Uterus (tissue), 4 donors: Measurements from ENCODE around the gene BABAM2. TPM values are rescaled to one million over a fixed set of nuclear protein-coding genes. Genes with fewer than 3 reads are reported as not detected.

Source experiments
- DNase-seq, 2 donors: peaks; one replicate each; pipeline ENCODE4 v3.0.0-alpha.2; 2019 to 2020
- H3K27ac ChIP-seq, 2 donors: fragments of 200-600 bp; sonication (generic); 1 replicate in 1 of 2; 2 replicates in 1 of 2; pipeline ENCODE4 v1.5.1; 2016 to 2018
- H3K27me3 ChIP-seq, 2 donors: fragments of 200-600 bp; sonication (generic); one replicate each; pipeline ENCODE4 v1.5.1; 2018 to 2019; ENCODE audit warnings: control low read depth in 1 of 2
- H3K36me3 ChIP-seq, 2 donors: fragments of 200-600 bp; sonication (generic); one replicate each; pipeline ENCODE4 v1.5.1; 2019; ENCODE audit warnings: control low read depth in 1 of 2
- H3K4me1 ChIP-seq, 2 donors: fragments of 200-600 bp; sonication (generic); one replicate each; pipeline ENCODE4 v1.5.1; 2018 to 2019; ENCODE audit warnings: control low read depth in 1 of 2
- H3K4me3 ChIP-seq, 2 donors: fragments of 200-600 bp; sonication (generic); 1 replicate in 1 of 2; 2 replicates in 1 of 2; pipeline ENCODE4 v1.5.1; 2018 to 2019; ENCODE audit warnings: mild to moderate bottlenecking in 1 of 2
- H3K9me3 ChIP-seq, 2 donors: fragments of 200-600 bp; sonication (generic); one replicate each; pipeline ENCODE4 v1.5.1; 2019; ENCODE audit warnings: control low read depth in 1 of 2
- CTCF ChIP-seq, 4 experiments: fragments of 200-600 bp in 2 of 4; fragments of 450-650 bp in 2 of 4; sonication (generic) in 2 of 4; IDR thresholded peaks; one replicate each; pipeline ENCODE4 v1.5.1; 2016 to 2019; ENCODE audit warnings: antibody characterized with exemption in 4 of 4, mild to moderate bottlenecking in 2 of 4, moderate library complexity in 1 of 4
- POLR2A ChIP-seq, 2 donors: fragments of 450-650 bp; IDR thresholded peaks; one replicate each; pipeline ENCODE4 v1.6.1; 2016; ENCODE audit warnings: antibody characterized with exemption in 2 of 2, mild to moderate bottlenecking in 1 of 2, moderate library complexity in 1 of 2
- intact Hi-C: fragments of 100-400 bp; cut with DNase I; formaldehyde crosslinking; loops from one replicate; pipeline ENCODE4 v1.15.1; 2023; ENCODE audit warnings: low total_unique reads
- total RNA-seq, 4 donors: library from RNA; depleted of rRNA in 3 of 4; stranded (reverse); fragments of >200 nt in 3 of 4; gene quantifications; one replicate each; pipeline versions ENCODE4 v1.1.0 to v1.2.4, GENCODE V29; 2014 to 2023
- donor health status: DM: yes; HTN: yes; CAD: no.

BABAM2 gene
- total RNA-seq, 4 donors from 2014 or later = 24.1 to 62.1 (median 32.5) TPM

- Histone ChIP-seq H3K36me3 (no peaks in the 10 kb centered on the region), H3K4me3 (no peak overlapping the region), H3K9me3 (no peaks in the 10 kb centered on the region), H3K27ac (peak overlapping the region; percentile 84 to 91), H3K27me3 (no peaks in the 10 kb centered on the region), H3K4me1 (peaks cover 15 to 16% of the 10 kb centered on the region in 2 donors)
- intact Hi-C loops = no loop called here
- no peak for DNase-seq
- TF ChIP-seq CTCF (IDR thresholded peaks at IDR 0.05) = no peak
- TF ChIP-seq POLR2A (IDR thresholded peaks at IDR 0.05) = no peak
These were observed 23.7 kb downstream of the BABAM2 start for GRCh38 chr2:27914041-27914804.

GRCh38 chr2:27914805-27915175, 24.3 kb downstream of the BABAM2 start:
- DNase-seq = no peak

GRCh38 chr2:27915191-27915590, 24.7 kb downstream of the BABAM2 start:
- no peaks in the 10 kb centered on the region for H3K36me3 ChIP-seq
- H3K27me3 ChIP-seq = no peaks in the 10 kb centered on the region
- intact Hi-C loops = no loop called here
- peak; percentile 26 to 72 for DNase-seq
- peaks cover 15 to 16% of the 10 kb centered on the region in 2 donors for H3K4me1 ChIP-seq
- H3K27ac ChIP-seq = peak overlapping the region; percentile 84 to 91
- H3K9me3 ChIP-seq = no peaks in the 10 kb centered on the region
- H3K4me3 ChIP-seq = no peak overlapping the region
- no peak for TF ChIP-seq CTCF (IDR thresholded peaks at IDR 0.05)
- TF ChIP-seq POLR2A (IDR thresholded peaks at IDR 0.05) = peak in 1 of 2 donors; percentile 30

More at GRCh38 chr2:27914805-27915175, 24.3 kb downstream of the BABAM2 start:
- no peaks in the 10 kb centered on the region for H3K9me3 ChIP-seq
- H3K4me3 ChIP-seq = no peak overlapping the region
- H3K4me1 ChIP-seq = peaks cover 15 to 16% of the 10 kb centered on the region in 2 donors
- TF ChIP-seq CTCF (IDR thresholded peaks at IDR 0.05) = no peak
- no peak for TF ChIP-seq POLR2A (IDR thresholded peaks at IDR 0.05)
- intact Hi-C loops = no loop called here
- no peaks in the 10 kb centered on the region for H3K36me3 ChIP-seq
- H3K27ac ChIP-seq = peak overlapping the region; percentile 84 to 91
- no peaks in the 10 kb centered on the region for H3K27me3 ChIP-seq

- intact Hi-C loops = no loop called here
- peaks cover 15 to 16% of the 10 kb centered on the region in 2 donors for H3K4me1 ChIP-seq
- H3K36me3 ChIP-seq = no peaks in the 10 kb centered on the region
- H3K4me3 ChIP-seq = no peak overlapping the region
- TF ChIP-seq CTCF (IDR thresholded peaks at IDR 0.05) (no peak), POLR2A (IDR thresholded peaks at IDR 0.05) (no peak)
- H3K27me3 ChIP-seq = no peaks in the 10 kb centered on the region
- H3K27ac ChIP-seq = peak overlapping the region; percentile 84 to 91
- no peak for DNase-seq
- H3K9me3 ChIP-seq = no peaks in the 10 kb centered on the region
These were observed 25.3 kb downstream of the BABAM2 start for GRCh38 chr2:27915874-27916273.

- peak overlapping the region; percentile 84 to 91 for H3K27ac ChIP-seq
- no peaks in the 10 kb centered on the region for H3K36me3 ChIP-seq
- TF ChIP-seq POLR2A (IDR thresholded peaks at IDR 0.05) = no peak
- no peak for TF ChIP-seq CTCF (IDR thresholded peaks at IDR 0.05)
- no peaks in the 10 kb centered on the region for H3K9me3 ChIP-seq
- H3K4me1 ChIP-seq = peaks cover 15 to 16% of the 10 kb centered on the region in 2 donors
- intact Hi-C loops = no loop called here
- H3K27me3 ChIP-seq = no peaks in the 10 kb centered on the region
- no peak for DNase-seq
- no peak overlapping the region for H3K4me3 ChIP-seq
These were observed 25.9 kb downstream of the BABAM2 start for GRCh38 chr2:27916293-27916995.
